ENCODE data around the gene AQP9. TPM values are rescaled to one million over a fixed set of nuclear protein-coding genes. Genes with fewer than 3 reads are reported as not detected.
"Not testable (repeated sequence)": the region's sequence is repeated elsewhere in the genome, so short reads cannot be mapped to it uniquely, and the experiment has no call there.

AQP9 gene
- total RNA-seq, 1 donor from 2014 or later = 1.5 TPM

- DNase-seq (ENCODE audit: missing footprints) = no peak
- intact Hi-C loops (cut with DNase I) = no loop called here
- no peak for ATAC-seq
These were observed 33.4 kb downstream of the AQP9 start for GRCh38 chr15:58171476-58172061.

- no peak for ATAC-seq
- intact Hi-C loops (cut with DNase I) = no loop called here
These were observed 36.5 kb downstream of the AQP9 start for GRCh38 chr15:58174709-58175108.

GRCh38 chr15:58175955-58176354 lies 37.8 kb downstream of the AQP9 start:
- ATAC-seq = no peak
- intact Hi-C loops (cut with DNase I) = no loop called here

More at GRCh38 chr15:58174709-58175108, 36.5 kb downstream of the AQP9 start:
- no peak for DNase-seq (ENCODE audit: missing footprints)

GRCh38 chr15:58178668-58179067 lies 40.5 kb downstream of the AQP9 start:
- intact Hi-C loops (cut with DNase I) = no loop called here
- ATAC-seq (no peak), DNase-seq (ENCODE audit: missing footprints) (no peak)

More at GRCh38 chr15:58175955-58176354, 37.8 kb downstream of the AQP9 start:
- DNase-seq (ENCODE audit: missing footprints) = no peak

GRCh38 chr15:58179206-58179605 lies 41.0 kb downstream of the AQP9 start:
- ATAC-seq (no peak), DNase-seq (ENCODE audit: missing footprints) (no peak)
- intact Hi-C loops (cut with DNase I) = no loop called here

- DNase-seq (ENCODE audit: missing footprints) (no peak), ATAC-seq (no peak)
- intact Hi-C loops (cut with DNase I) = loop anchor here (5.0 kb wide), 2 partner anchors 103 to 443 kb away; no protein-coding TSS in a partner anchor
These were observed 41.7 kb downstream of the AQP9 start for GRCh38 chr15:58179741-58180381.

GRCh38 chr15:58182460-58183163 lies 44.4 kb downstream of the AQP9 start:
- ATAC-seq (peak; percentile 88), DNase-seq (ENCODE audit: missing footprints) (no peak)
- intact Hi-C loops (cut with DNase I) = loop anchor here (1.0 to 5.0 kb wide), 3 partner anchors 67 to 445 kb away; no protein-coding TSS in a partner anchor

GRCh38 chr15:58185439-58185838 lies 47.3 kb downstream of the AQP9 start:
- intact Hi-C loops (cut with DNase I) = no loop called here
- ATAC-seq = no peak

GRCh38 chr15:58189148-58189811 lies 51.1 kb downstream of the AQP9 start:
- ATAC-seq = no peak
- intact Hi-C loops (cut with DNase I) = no loop called here
- DNase-seq (ENCODE audit: missing footprints) = no peak

More at GRCh38 chr15:58185439-58185838, 47.3 kb downstream of the AQP9 start:
- DNase-seq (ENCODE audit: missing footprints) = no peak

GRCh38 chr15:58190419-58190818 lies 52.2 kb downstream of the AQP9 start:
- intact Hi-C loops (cut with DNase I) = no loop called here
- no peak for DNase-seq (ENCODE audit: missing footprints)

GRCh38 chr15:58193636-58194035 lies 55.5 kb downstream of the AQP9 start:
- intact Hi-C loops (cut with DNase I) = not testable (repeated sequence)

More at GRCh38 chr15:58190419-58190818, 52.2 kb downstream of the AQP9 start:
- ATAC-seq = no peak

GRCh38 chr15:58200739-58201138 lies 62.6 kb downstream of the AQP9 start:
- intact Hi-C loops (cut with DNase I) = no loop called here
- ATAC-seq (no peak), DNase-seq (ENCODE audit: missing footprints) (no peak)

More at GRCh38 chr15:58193636-58194035, 55.5 kb downstream of the AQP9 start:
- DNase-seq (ENCODE audit: missing footprints); ATAC-seq: not testable (repeated sequence)

- intact Hi-C loops (cut with DNase I) = no loop called here
- DNase-seq (ENCODE audit: missing footprints) = no peak
- no peak for ATAC-seq
These were observed 63.3 kb downstream of the AQP9 start for GRCh38 chr15:58201516-58201915.

- intact Hi-C loops (cut with DNase I) = no loop called here
- no peak for DNase-seq (ENCODE audit: missing footprints)
- no peak for ATAC-seq
These were observed 65.4 kb downstream of the AQP9 start for GRCh38 chr15:58203537-58203936.

- intact Hi-C loops (cut with DNase I) = no loop called here
- DNase-seq (ENCODE audit: missing footprints) (no peak), ATAC-seq (no peak)
These were observed 68.0 kb downstream of the AQP9 start for GRCh38 chr15:58206151-58206550.

- DNase-seq (ENCODE audit: missing footprints); intact Hi-C loops (cut with DNase I); ATAC-seq: not testable (repeated sequence)
These were observed 70.0 kb downstream of the AQP9 start for GRCh38 chr15:58208217-58208616.

GRCh38 chr15:58209007-58209481 lies 70.9 kb downstream of the AQP9 start:
- intact Hi-C loops (cut with DNase I); ATAC-seq; DNase-seq (ENCODE audit: missing footprints): not testable (repeated sequence)

- intact Hi-C loops (cut with DNase I); ATAC-seq: not testable (repeated sequence)
These were observed 71.8 kb downstream of the AQP9 start for GRCh38 chr15:58210031-58210430.

More at GRCh38 chr15:58210031-58210430, 71.8 kb downstream of the AQP9 start:
- not testable (repeated sequence) for DNase-seq (ENCODE audit: missing footprints)
